Amniotic stem cell (primary cell): ENCODE data around the gene SRP68.
"Not testable (repeated sequence)": the region's sequence is repeated elsewhere in the genome, so short reads cannot be mapped to it uniquely, and the experiment has no call there.

Source experiments
- DNase-seq: peaks from one replicate; lab custom pipeline; 2025; lab: John Stamatoyannopoulos, UW

Gene SRP68

GRCh38 chr17:76089680-76090516 is 17.6 kb upstream of the SRP68 start:
- no peak for DNase-seq

- no peak for DNase-seq
These were observed 16.7 kb upstream of the SRP68 start for GRCh38 chr17:76088868-76089576.

GRCh38 chr17:76088041-76088867 is 15.9 kb upstream of the SRP68 start:
- no peak for DNase-seq

GRCh38 chr17:76087531-76087930 is 15.2 kb upstream of the SRP68 start:
- no peak for DNase-seq

GRCh38 chr17:76086384-76086783 is 14.1 kb upstream of the SRP68 start:
- no peak for DNase-seq

GRCh38 chr17:76085731-76086366 is 13.5 kb upstream of the SRP68 start:
- DNase-seq, result no peak

- no peak for DNase-seq
These were observed 12.9 kb upstream of the SRP68 start for GRCh38 chr17:76085066-76085730.

- DNase-seq, result no peak
These were observed 11.3 kb upstream of the SRP68 start for GRCh38 chr17:76083536-76084182.

GRCh38 chr17:76082326-76083251 is 10.3 kb upstream of the SRP68 start:
- DNase-seq, result no peak

- no peak for DNase-seq
These were observed 9.2 kb upstream of the SRP68 start for GRCh38 chr17:76081295-76082210.

- no peak for DNase-seq
These were observed 8.5 kb upstream of the SRP68 start for GRCh38 chr17:76080768-76081287.

GRCh38 chr17:76079956-76080767 is 7.8 kb upstream of the SRP68 start:
- no peak for DNase-seq

- no peak for DNase-seq
These were observed 7.2 kb upstream of the SRP68 start for GRCh38 chr17:76079535-76079955.

GRCh38 chr17:76078860-76079534 is 6.7 kb upstream of the SRP68 start, which contains the start of gene ZACN:
ZACN (plus strand) TSS chr17:76079182; CDS start chr17:76079265, 83 bp downstream.
- DNase-seq, result no peak

GRCh38 chr17:76078370-76078769 is 6.1 kb upstream of the SRP68 start:
- DNase-seq, result not testable (repeated sequence)

GRCh38 chr17:76077584-76078110 is 5.3 kb upstream of the SRP68 start:
- no peak for DNase-seq
